ENCODE measurements around the gene ZNF428. TPM values are rescaled to one million over a fixed set of nuclear protein-coding genes. Genes with fewer than 3 reads are reported as not detected.

ZNF428 gene
- total and polyA plus RNA-seq, 2 experiments from 2014 or later, result 21.1 to 23.9 TPM

- Histone ChIP-seq H3K4me3 (no peak overlapping the region), H3K27ac (ENCODE audit: low read depth) (no peak overlapping the region), H2AFZ (no peak overlapping the region), H4K20me1 (replicated peaks; ENCODE audit: insufficient read depth) (peaks cover 15% of the 10 kb centered on the region; the same call in 1 of the 2 replicates), H3K27me3 (ENCODE audit: insufficient read depth) (no peaks in the 10 kb centered on the region), H3K4me2 (no peak overlapping the region), H3K79me2 (replicated peaks; ENCODE audit: insufficient read depth) (peaks cover 4% of the 10 kb centered on the region; the same call in 1 of the 2 replicates), H3K4me1 (ENCODE audit: insufficient read depth) (no peaks in the 10 kb centered on the region), H3F3A (replicated peaks; ENCODE audit: low read depth) (0 out of 2 replicates have a peak, but pooled peaks cover 4% of the 10 kb centered on the region), H3K9me2 (ENCODE audit: insufficient read depth) (no peaks in the 10 kb centered on the region), H3K36me3 (ENCODE audit: insufficient read depth) (peaks cover 8% of the 10 kb centered on the region; the same call in 1 of the 2 replicates)
- no peak for TF ChIP-seq EZH2 (IDR thresholded peaks at IDR 0.05; ENCODE audit: low read depth, unreplicated experiment)
- no peak for TF ChIP-seq ZNF331 (CRISPR knock-in tag; IDR thresholded peaks at IDR 0.05; ENCODE audit: low read depth)
- no peak for TF ChIP-seq NANOG (IDR thresholded peaks at IDR 0.05; ENCODE audit: borderline replicate concordance)
- no peak for TF ChIP-seq CREB1 (CRISPR knock-in tag; IDR thresholded peaks at IDR 0.05; ENCODE audit: low read depth)
- TF ChIP-seq POLR2AphosphoS5 (IDR thresholded peaks at IDR 0.05; ENCODE audit: low read depth), result no peak
- TF ChIP-seq ETS1 (IDR thresholded peaks at IDR 0.05), result no peak
- no peak for TF ChIP-seq REST (IDR thresholded peaks at IDR 0.05; ENCODE audit: unreplicated experiment)
- no peak for TF ChIP-seq STAT1 (IDR thresholded peaks at IDR 0.05; ENCODE audit: unreplicated experiment)
- TF ChIP-seq EZH2phosphoT487 (IDR thresholded peaks at IDR 0.05; ENCODE audit: unreplicated experiment), result no peak
- TF ChIP-seq ZNF114 (CRISPR knock-in tag; IDR thresholded peaks at IDR 0.05), result no peak
- no peak for TF ChIP-seq ZNF462 (CRISPR knock-in tag; IDR thresholded peaks at IDR 0.05)
- no peak for TF ChIP-seq JUNB (IDR thresholded peaks at IDR 0.05; ENCODE audit: unreplicated experiment)
- no peak for TF ChIP-seq CTCF (conservative IDR thresholded peaks at IDR 0.05; ENCODE audit: low read depth in 2 of 2)
- no peak for ATAC-seq
- peaks cover 3% of the 10 kb centered on the region for H3K27me3 Mint-ChIP-seq (ENCODE audit: insufficient read depth, low read depth, poor library complexity)
- H3K4me1 Mint-ChIP-seq, result peaks cover 7% of the 10 kb centered on the region; the same call in 1 of the 3 replicates
- DNase-seq (ENCODE audit: low spot score), result no peak
- H3K27ac Mint-ChIP-seq, result no peak overlapping the region
- no peak overlapping the region for H3K4me3 Mint-ChIP-seq
- H3K36me3 Mint-ChIP-seq (ENCODE audit: low read depth), result peaks cover 36% of the 10 kb centered on the region
- H3K9me3 Mint-ChIP-seq, result no peaks in the 10 kb centered on the region; the same call in 2 of the 3 replicates
Observed at GRCh38 chr19:43589678-43590077, 29.8 kb downstream of the ZNF428 start.
